Upper lobe of left lung (tissue), 4 donors: ENCODE measurements around the gene ANKRD31.

Experiments
- CTCF ChIP-seq, 6 experiments: fragments of 450-650 bp in 4 of 6; fragments of 200-600 bp in 2 of 6; sonication (generic) in 2 of 6; IDR thresholded peaks; one replicate each; pipeline ENCODE4 v1.5.1; 2016 to 2019; ENCODE audit warnings: antibody characterized with exemption in 6 of 6
- POLR2AphosphoS5 ChIP-seq, 2 donors: sonication (generic); formaldehyde crosslinking; IDR thresholded peaks; one replicate each; pipeline ENCODE4 v1.5.1; 2017; ENCODE audit warnings: antibody characterized with exemption in 2 of 2

GRCh38 chr5:75089137-75089536, 147.5 kb downstream of the ANKRD31 start:
- no peak for TF ChIP-seq POLR2AphosphoS5 (IDR thresholded peaks at IDR 0.05)
- TF ChIP-seq CTCF (IDR thresholded peaks at IDR 0.05), result no peak
